GM12892 (cell line): Measurements from ENCODE around the gene AGPAT4.

Experiments
- DNase-seq: peaks from one replicate; pipeline ENCODE4 v3.0.0; 2011; ENCODE audit not compliant: insufficient read length
- FAIRE-seq: peaks from 2 replicates; lab custom pipeline; 2011; peaks lifted over from hg19 to GRCh38; lab: Jason Lieb, UNC
- POLR2A ChIP-seq: IDR thresholded peaks from 2 replicates; pipeline ENCODE4 v1.6.1; 2011; ENCODE audit warnings: low read depth, low read length, control low read depth
- POLR2AphosphoS5 ChIP-seq: IDR thresholded peaks from 2 replicates; pipeline ENCODE4 v1.6.1; 2011; ENCODE audit warnings: low read depth, low read length, control low read depth
- TAF1 ChIP-seq: IDR thresholded peaks from 2 replicates; pipeline ENCODE4 v1.6.1; 2011; ENCODE audit warnings: low read depth, mild to moderate bottlenecking, control low read depth, low read length, borderline replicate concordance

The AGPAT4 gene

GRCh38 chr6:161151059-161151645 lies 122.7 kb downstream of the AGPAT4 start:
- no peak for DNase-seq
- FAIRE-seq, result no peak
- TF ChIP-seq TAF1, result no peak
- TF ChIP-seq POLR2AphosphoS5, result no peak
- TF ChIP-seq POLR2A, result no peak

GRCh38 chr6:161150566-161150965 lies 123.3 kb downstream of the AGPAT4 start:
- TF ChIP-seq POLR2A, result no peak
- TF ChIP-seq TAF1, result no peak
- no peak for TF ChIP-seq POLR2AphosphoS5
- FAIRE-seq (no peak), DNase-seq (no peak)

- FAIRE-seq, result no peak
- no peak for DNase-seq
- TF ChIP-seq TAF1 (no peak), POLR2A (no peak), POLR2AphosphoS5 (no peak)
Measured at GRCh38 chr6:161150136-161150535, 123.7 kb downstream of the AGPAT4 start.

DNA sequence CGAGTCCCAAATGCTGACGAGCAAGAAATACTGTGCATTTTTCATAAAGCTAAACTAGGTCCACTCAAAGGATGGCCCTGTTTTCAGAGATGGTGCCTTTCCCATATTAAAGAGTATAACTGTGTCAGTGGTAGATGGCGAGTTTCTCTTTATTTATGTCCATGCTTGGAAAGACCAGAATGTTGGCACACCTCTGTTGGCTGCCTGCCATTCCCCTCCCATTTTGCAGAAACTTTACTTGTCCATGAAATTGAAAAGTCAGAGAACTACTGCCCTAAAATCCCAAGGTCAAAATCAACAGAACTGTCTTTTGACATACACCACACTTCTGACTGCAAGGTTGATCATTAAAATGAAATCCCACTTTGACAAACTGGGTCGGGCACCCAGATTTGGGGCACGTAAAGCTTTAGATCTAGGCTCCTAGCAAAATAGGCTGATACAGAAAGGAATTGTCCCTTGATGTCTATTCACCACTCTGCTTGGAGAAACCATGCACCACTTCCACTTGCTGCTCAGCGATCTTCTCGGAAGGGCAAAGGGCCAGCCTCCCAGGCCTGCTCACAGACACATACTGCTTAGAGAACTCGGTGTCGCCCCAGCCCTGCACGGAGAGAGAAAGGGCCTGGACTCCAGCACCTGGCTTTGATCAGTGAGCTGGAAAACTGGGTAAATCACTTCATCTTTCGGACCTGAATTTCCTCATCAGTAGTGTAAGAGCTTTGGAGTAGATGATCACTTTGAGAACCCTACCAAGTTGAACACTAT lies 130.0 kb downstream of the AGPAT4 start:
- FAIRE-seq (no peak), DNase-seq (no peak)
- TF ChIP-seq TAF1, result no peak
- no peak for TF ChIP-seq POLR2A
- TF ChIP-seq POLR2AphosphoS5, result no peak

GRCh38 chr6:161142957-161143296 lies 130.9 kb downstream of the AGPAT4 start:
- no peak for TF ChIP-seq POLR2A
- TF ChIP-seq POLR2AphosphoS5, result no peak
- no peak for TF ChIP-seq TAF1
- DNase-seq, result no peak
- no peak for FAIRE-seq

GRCh38 chr6:161141173-161141572 lies 132.7 kb downstream of the AGPAT4 start:
- FAIRE-seq (no peak), DNase-seq (no peak)
- TF ChIP-seq TAF1, result no peak
- 0 out of 2 replicates have a peak, but pooled peaks have one; percentile 16 for TF ChIP-seq POLR2AphosphoS5
- TF ChIP-seq POLR2A, result no peak

GRCh38 chr6:161140554-161140875 lies 133.3 kb downstream of the AGPAT4 start:
- no peak for FAIRE-seq
- TF ChIP-seq POLR2A (no peak; the same call in 1 of the 2 replicates), POLR2AphosphoS5 (no peak), TAF1 (no peak)

GRCh38 chr6:161139766-161140553 lies 133.9 kb downstream of the AGPAT4 start:
- no peak for TF ChIP-seq POLR2AphosphoS5
- TF ChIP-seq POLR2A, result no peak
- TF ChIP-seq TAF1, result no peak
- FAIRE-seq (no peak), DNase-seq (no peak)

More at GRCh38 chr6:161140554-161140875, 133.3 kb downstream of the AGPAT4 start:
- no peak for DNase-seq

- FAIRE-seq, result no peak
- no peak for TF ChIP-seq TAF1
- no peak for TF ChIP-seq POLR2AphosphoS5
- no peak for TF ChIP-seq POLR2A
Measured at GRCh38 chr6:161139304-161139765, 134.5 kb downstream of the AGPAT4 start.

GRCh38 chr6:161138543-161139303 lies 135.1 kb downstream of the AGPAT4 start:
- TF ChIP-seq POLR2A (no peak), POLR2AphosphoS5 (no peak), TAF1 (no peak)
- DNase-seq (no peak), FAIRE-seq (no peak)

More at GRCh38 chr6:161139304-161139765, 134.5 kb downstream of the AGPAT4 start:
- no peak for DNase-seq

- DNase-seq, result no peak
- no peak for TF ChIP-seq POLR2A
- no peak for TF ChIP-seq POLR2AphosphoS5
- no peak for TF ChIP-seq TAF1
- FAIRE-seq, result no peak
Measured at GRCh38 chr6:161137839-161138542, 135.9 kb downstream of the AGPAT4 start.
